SH-SY5Y (cell line): ENCODE data around the gene HRAS.

ENCODE experiments used
- GATA2 ChIP-seq: IDR thresholded peaks from 2 replicates; pipeline ENCODE4 v1.6.1; 2011; ENCODE audit warnings: mild to moderate bottlenecking, low read depth, low read length
- GATA3 ChIP-seq: IDR thresholded peaks from 2 replicates; pipeline ENCODE4 v1.6.1; 2011; ENCODE audit warnings: low read depth, mild to moderate bottlenecking, low read length, moderate library complexity

DNA sequence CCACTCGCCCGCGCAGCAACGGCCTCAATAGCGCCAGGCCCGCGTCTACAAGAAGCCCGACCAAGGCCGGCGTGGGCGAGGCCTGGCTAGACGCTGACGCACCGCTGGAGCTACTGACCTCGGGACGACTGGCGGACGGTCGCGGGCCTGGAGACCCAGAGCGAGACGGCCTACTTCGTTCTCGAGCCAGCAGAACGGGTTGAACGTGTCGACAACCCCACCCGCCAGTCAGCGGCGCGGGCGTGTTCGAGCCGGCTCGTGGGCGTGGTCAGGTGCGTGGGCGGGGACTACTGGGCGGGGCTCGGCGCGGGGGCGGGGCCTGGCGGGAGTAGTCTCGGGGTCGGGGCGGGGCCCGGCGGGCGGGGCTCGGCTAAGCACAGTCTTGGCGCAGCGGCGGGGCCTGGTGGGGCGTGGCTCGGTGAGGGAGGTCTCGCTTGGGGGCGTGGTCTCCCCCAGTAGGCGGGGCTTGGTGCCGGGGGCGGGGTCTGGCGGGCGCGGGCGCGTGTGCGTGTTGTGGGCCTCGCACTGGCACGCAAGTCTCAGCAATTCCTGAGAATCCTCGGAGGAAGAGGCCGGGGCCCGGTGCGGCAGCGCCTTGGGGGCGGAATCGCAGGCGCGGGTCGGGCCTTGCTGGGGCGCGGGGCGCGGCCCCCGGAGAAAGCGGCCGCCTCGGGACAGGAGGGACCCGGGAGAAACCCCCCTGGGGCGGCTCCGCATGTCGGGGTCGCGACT is 28.2 kb downstream of the HRAS start, which contains the start of gene RNH1:
- TF ChIP-seq GATA2 (no peak), GATA3 (no peak)
